ENCODE results near the gene DPP3.

- TF ChIP-seq CTCF (conservative IDR thresholded peaks at IDR 0.05): no peak
- no peak for TF ChIP-seq EZH2 (IDR thresholded peaks at IDR 0.05; ENCODE audit: low read depth)
Observed at GRCh38 chr11:66454828-66455227, 25.4 kb upstream of the DPP3 start.

All from PC-9 (cell line).